CD14-positive monocyte (primary cell): Measurements from ENCODE around the gene ATF6. TPM values are rescaled to one million over a fixed set of nuclear protein-coding genes. Genes with fewer than 3 reads are reported as not detected.
A peak's percentile ranks its signal among the peaks of the same experiment; 100 is the strongest.

Source experiments
- DNase-seq, 3 donors: peaks; one replicate each; pipeline ENCODE4 v3.0.0-alpha.2; 2011 to 2022
- H2AFZ ChIP-seq: 2 replicates; pipeline ENCODE4 v1.6.0; 2012; ENCODE audit warnings: mild to moderate bottlenecking, low read depth, low read length, inconsistent platforms; ENCODE audit not compliant: insufficient read depth, poor library complexity, severe bottlenecking
- H3K27ac ChIP-seq, 2 donors: 1 replicate in 1 of 2; 2 replicates in 1 of 2; pipeline ENCODE4 v1.5.1; 2012 to 2013; ENCODE audit warnings: low read length in 2 of 2, control low read depth in 1 of 2, inconsistent platforms in 1 of 2, low read depth in 1 of 2, mild to moderate bottlenecking in 1 of 2
- H3K27me3 ChIP-seq, 2 donors: one replicate each; pipeline versions ENCODE4 v1.6.0 to v1.6.1; 2011 to 2013; ENCODE audit warnings: low read length in 2 of 2; ENCODE audit not compliant: control insufficient read depth in 2 of 2, insufficient read depth in 2 of 2
- H3K36me3 ChIP-seq, 2 donors: replicated peaks in 1 of 2; 1 replicate in 1 of 2; 2 replicates in 1 of 2; pipeline versions ENCODE4 v1.5.1 to v1.6.1; 2012 to 2013; ENCODE audit warnings: low read length in 2 of 2, control low read depth in 1 of 2, inconsistent platforms in 1 of 2, mild to moderate bottlenecking in 1 of 2; ENCODE audit not compliant: insufficient read depth in 2 of 2, control insufficient read depth in 1 of 2
- H3K4me1 ChIP-seq, 2 donors: 1 replicate in 1 of 2; 2 replicates in 1 of 2; pipeline versions ENCODE4 v1.5.1 to v1.6.1; 2012 to 2013; ENCODE audit warnings: low read length in 2 of 2, control low read depth in 1 of 2, inconsistent platforms in 1 of 2, mild to moderate bottlenecking in 1 of 2, moderate library complexity in 1 of 2; ENCODE audit not compliant: insufficient read depth in 2 of 2, control insufficient read depth in 1 of 2
- H3K4me2 ChIP-seq: replicated peaks from 2 replicates; pipeline ENCODE3; 2012; ENCODE audit warnings: low read length, moderate library complexity, mild to moderate bottlenecking; ENCODE audit not compliant: poor library complexity, severe bottlenecking; ENCODE audit errors: extremely low read depth
- H3K4me3 ChIP-seq, 3 experiments: fragments of 200-600 bp in 1 of 3; sonication (generic) in 1 of 3; replicated peaks in 1 of 3; 1 replicate in 2 of 3; 2 replicates in 1 of 3; pipeline ENCODE4 v1.5.1; 2011 to 2013; ENCODE audit warnings: low read length in 3 of 3, mild to moderate bottlenecking in 3 of 3, control low read depth in 2 of 3, low read depth in 2 of 3, inconsistent platforms in 1 of 3, moderate library complexity in 1 of 3
- H3K79me2 ChIP-seq: 2 replicates; pipeline ENCODE4 v1.6.0; 2012; ENCODE audit warnings: mild to moderate bottlenecking, control low read depth, inconsistent platforms, low read length, moderate library complexity; ENCODE audit not compliant: insufficient read depth
- H3K9ac ChIP-seq: 2 replicates; pipeline ENCODE4 v1.6.0; 2017; ENCODE audit warnings: low read length, mild to moderate bottlenecking; ENCODE audit not compliant: insufficient read depth, poor library complexity, severe bottlenecking
- H3K9me3 ChIP-seq, 2 donors: replicated peaks in 1 of 2; 1 replicate in 1 of 2; 2 replicates in 1 of 2; pipeline versions ENCODE4 v1.5.1 to v1.6.1; 2012 to 2013; ENCODE audit warnings: low read length in 2 of 2, control low read depth in 1 of 2; ENCODE audit not compliant: control insufficient read depth in 1 of 2, insufficient read depth in 1 of 2
- H4K20me1 ChIP-seq: 2 replicates; pipeline ENCODE4 v1.6.0; 2012; ENCODE audit warnings: mild to moderate bottlenecking, low read length, control low read depth, moderate library complexity; ENCODE audit not compliant: insufficient read depth
- H3K27ac Mint-ChIP-seq, 7 donors: one replicate each; pipeline ENCODE4 v1.8.0; 2020; ENCODE audit warnings: mild to moderate bottlenecking in 7 of 7, mixed read lengths in 7 of 7, moderate library complexity in 6 of 7, inconsistent platforms in 2 of 7
- H3K27me3 Mint-ChIP-seq, 3 donors: one replicate each; pipeline ENCODE4 v1.8.0; 2021 to 2022; ENCODE audit warnings: low read depth in 3 of 3, mild to moderate bottlenecking in 3 of 3, mixed read lengths in 3 of 3, moderate library complexity in 3 of 3, inconsistent platforms in 1 of 3
- H3K36me3 Mint-ChIP-seq, 2 donors: one replicate each; pipeline ENCODE4 v1.8.0; 2020; ENCODE audit warnings: mixed read lengths in 2 of 2, inconsistent platforms in 1 of 2, mild to moderate bottlenecking in 1 of 2
- H3K4me1 Mint-ChIP-seq: one replicate; pipeline ENCODE4 v1.8.0; 2020; ENCODE audit warnings: mild to moderate bottlenecking, mixed read lengths
- H3K4me3 Mint-ChIP-seq, 2 donors: one replicate each; pipeline ENCODE4 v1.8.0; 2020; ENCODE audit warnings: mild to moderate bottlenecking in 2 of 2, mixed read lengths in 2 of 2, moderate library complexity in 1 of 2
- H3K9me3 Mint-ChIP-seq, 7 donors: one replicate each; pipeline ENCODE4 v1.8.0; 2020 to 2022; ENCODE audit warnings: mixed read lengths in 7 of 7, mild to moderate bottlenecking in 6 of 7, moderate library complexity in 6 of 7, inconsistent platforms in 2 of 7
- WGBS: methylation state at CpG from one replicate; pipeline ENCODE4 v1.1.5; 2013; ENCODE audit warnings: missing lambda C conversion rate; ENCODE audit not compliant: insufficient coverage; 5-methylcytosine and 5-hydroxymethylcytosine counted together
- intact Hi-C, 2 donors: fragments of 100-400 bp; cut with micrococcal nuclease; formaldehyde crosslinking; loops; one replicate each; pipeline versions ENCODE4 v1.15.0 to v1.15.1; 2023
- polyA plus RNA-seq, 3 donors: library from polyadenylated mRNA; depleted of rRNA in 1 of 3; unstranded in 2 of 3; stranded (reverse) in 1 of 3; fragments of 300-500 nt in 2 of 3; fragments of >200 nt in 1 of 3; fragmentation: Illumina TruSeq in 2 of 3; gene quantifications; 1 replicate in 2 of 3; 2 replicates in 1 of 3; pipeline ENCODE4 v1.2.3, GENCODE V29; 2012 to 2021
- TF ChIP-seq, protein P1 (sequence below): fragments of 200-600 bp; IDR thresholded peaks from one replicate; pipeline ENCODE4 v1.8.0; 2022; ENCODE audit warnings: antibody characterized with exemption, mild to moderate bottlenecking

Gene ATF6
- polyA plus RNA-seq, 3 donors = 13.4 to 25.6 (median 22.2) TPM

DNA sequence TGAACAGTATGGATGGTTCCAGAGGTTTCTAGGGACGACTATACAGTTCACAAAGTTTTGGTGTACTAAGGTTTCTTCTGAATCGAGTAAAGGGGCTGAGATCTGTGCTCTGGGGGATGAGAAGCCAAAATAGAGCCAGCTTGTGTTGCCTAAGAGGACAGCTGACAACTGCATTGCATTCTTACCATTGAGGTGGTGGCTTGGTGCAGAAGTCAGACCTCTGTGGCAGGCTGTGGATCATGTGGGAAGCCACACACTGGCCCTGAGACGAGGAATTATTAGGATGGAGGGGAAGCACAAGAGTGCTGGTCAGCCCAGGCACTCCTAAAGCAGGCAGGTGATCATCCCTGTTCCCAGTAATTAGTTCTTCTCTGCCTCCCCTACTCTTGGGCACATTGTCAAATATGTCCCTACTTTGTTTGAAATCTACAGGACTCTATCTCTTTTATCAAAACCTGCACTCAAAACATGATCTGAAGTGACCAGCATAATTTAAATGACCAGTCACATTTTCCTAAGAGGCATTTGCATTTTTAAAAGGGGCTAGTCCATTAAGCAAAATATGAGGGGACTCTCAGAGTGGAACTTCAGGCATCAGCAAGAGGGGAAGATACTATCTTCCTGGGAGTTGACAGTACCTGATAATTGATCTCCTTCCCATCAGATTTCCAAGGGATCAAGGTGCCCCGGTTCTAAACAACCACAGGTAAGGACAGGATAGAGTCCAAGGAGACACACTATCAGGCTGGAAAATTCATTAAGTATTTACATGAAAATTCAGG lies 45.0 kb upstream of the ATF6 start, which contains the start of gene FCRLB:
Gene FCRLB, plus strand, starts transcription at position 589 of the 782 bp plus-strand sequence. CDS start 1,129 bp downstream, outside the sequence.
- Mint-ChIP-seq H3K27me3 (peaks cover 71 to 91% (median 81%) of the 10 kb centered on the region in 3 donors), H3K4me3 (peak within 1 kb of the TSS in 1 of 2 donors; percentile 97), H3K4me1 (peaks cover 50% of the 10 kb centered on the region), H3K9me3 (peaks cover 3 to 11% (median 7%) of the 10 kb centered on the region in 7 donors), H3K27ac (peak within 1 kb of the TSS; percentile 37 to 88 (median 80)), H3K36me3 (peaks cover 5 to 20% of the 10 kb centered on the region in 2 donors)
- Histone ChIP-seq H4K20me1 (no peaks in the 10 kb centered on the region), H3K27ac (peak within 1 kb of the TSS in 1 of 2 donors; percentile 28), H3K79me2 (no peaks in the 10 kb centered on the region), H3K4me3 (peak within 1 kb of the TSS in 1 of 3 experiments; percentile 7), H3K9me3 (no peaks in the 10 kb centered on the region), H2AFZ (no peak within 1 kb of the TSS), H3K4me1 (peaks cover 48 to 59% of the 10 kb centered on the region in 2 donors), H3K9ac (no peak within 1 kb of the TSS), H3K27me3 (peaks cover 56 to 81% of the 10 kb centered on the region in 2 donors), H3K36me3 (no peaks in the 10 kb centered on the region), H3K4me2 (peak within 1 kb of the TSS; percentile 30)
- intact Hi-C loops = no loop called here
- WGBS = 34% methylated on average over 3 of the region's 4 CpGs
- no peak for DNase-seq
- TF ChIP-seq, protein P1, sequence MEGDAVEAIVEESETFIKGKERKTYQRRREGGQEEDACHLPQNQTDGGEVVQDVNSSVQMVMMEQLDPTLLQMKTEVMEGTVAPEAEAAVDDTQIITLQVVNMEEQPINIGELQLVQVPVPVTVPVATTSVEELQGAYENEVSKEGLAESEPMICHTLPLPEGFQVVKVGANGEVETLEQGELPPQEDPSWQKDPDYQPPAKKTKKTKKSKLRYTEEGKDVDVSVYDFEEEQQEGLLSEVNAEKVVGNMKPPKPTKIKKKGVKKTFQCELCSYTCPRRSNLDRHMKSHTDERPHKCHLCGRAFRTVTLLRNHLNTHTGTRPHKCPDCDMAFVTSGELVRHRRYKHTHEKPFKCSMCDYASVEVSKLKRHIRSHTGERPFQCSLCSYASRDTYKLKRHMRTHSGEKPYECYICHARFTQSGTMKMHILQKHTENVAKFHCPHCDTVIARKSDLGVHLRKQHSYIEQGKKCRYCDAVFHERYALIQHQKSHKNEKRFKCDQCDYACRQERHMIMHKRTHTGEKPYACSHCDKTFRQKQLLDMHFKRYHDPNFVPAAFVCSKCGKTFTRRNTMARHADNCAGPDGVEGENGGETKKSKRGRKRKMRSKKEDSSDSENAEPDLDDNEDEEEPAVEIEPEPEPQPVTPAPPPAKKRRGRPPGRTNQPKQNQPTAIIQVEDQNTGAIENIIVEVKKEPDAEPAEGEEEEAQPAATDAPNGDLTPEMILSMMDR = no peak

DNA sequence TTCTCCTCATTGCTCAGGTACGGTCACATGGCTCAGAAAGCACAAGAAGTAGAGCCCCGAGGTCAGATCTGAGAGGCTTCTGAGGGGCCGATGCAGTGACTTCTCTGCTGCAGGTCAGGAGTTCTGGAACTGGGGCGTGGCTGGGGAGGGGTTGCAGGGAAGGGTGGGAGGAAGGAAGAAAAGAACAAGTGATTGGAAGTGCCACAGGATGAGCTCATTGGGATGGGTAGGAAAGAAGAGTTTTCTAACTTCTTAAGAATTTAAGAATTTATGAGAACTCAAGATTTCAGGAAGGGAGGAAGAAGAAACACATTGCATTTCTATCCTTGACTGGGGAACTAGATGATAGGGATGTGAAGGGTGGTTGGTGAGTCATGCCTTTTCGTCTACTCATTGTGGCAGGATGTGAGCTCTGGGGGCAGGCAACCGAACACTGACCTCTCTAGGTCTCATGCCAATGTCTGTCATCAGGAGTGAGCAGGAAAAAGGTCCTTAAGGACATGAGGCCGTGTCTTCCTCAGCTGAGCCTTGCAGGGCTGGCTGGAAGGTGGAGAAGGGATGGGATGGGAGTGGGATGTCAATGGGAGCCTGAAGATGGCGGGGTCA lies 44.3 kb upstream of the ATF6 start:
- H3K36me3 Mint-ChIP-seq = peaks cover 5 to 20% of the 10 kb centered on the region in 2 donors
- Histone ChIP-seq H2AFZ (no peak overlapping the region), H3K36me3 (no peaks in the 10 kb centered on the region), H3K4me2 (peak overlapping the region; percentile 30), H3K9me3 (no peaks in the 10 kb centered on the region), H3K9ac (no peak overlapping the region), H3K27ac (peak overlapping the region in 1 of 2 donors; percentile 28), H3K4me3 (peak overlapping the region in 1 of 3 experiments; percentile 7), H4K20me1 (no peaks in the 10 kb centered on the region), H3K4me1 (peaks cover 54 to 66% of the 10 kb centered on the region in 2 donors), H3K79me2 (no peaks in the 10 kb centered on the region), H3K27me3 (peaks cover 49 to 81% of the 10 kb centered on the region in 2 donors)
- peaks cover 71 to 91% (median 79%) of the 10 kb centered on the region in 3 donors for H3K27me3 Mint-ChIP-seq
- H3K4me3 Mint-ChIP-seq = peak overlapping the region in 1 of 2 donors; percentile 97
- WGBS = 52% methylated on average over 8 of the region's 8 CpGs
- H3K27ac Mint-ChIP-seq = peak overlapping the region; percentile 37 to 88 (median 80)
- DNase-seq = peak; percentile 88 to 94 (median 92)
- intact Hi-C loops = loop anchor here in 1 of 2 donors (2.0 kb wide), 1 partner anchor 15 kb away; no protein-coding TSS in a partner anchor
- peaks cover 3 to 14% (median 7%) of the 10 kb centered on the region in 7 donors for H3K9me3 Mint-ChIP-seq
- peaks cover 56% of the 10 kb centered on the region for H3K4me1 Mint-ChIP-seq
- TF ChIP-seq, protein P1 = no peak
